ENCODE data around the gene BUD31. TPM values are rescaled to one million over a fixed set of nuclear protein-coding genes. Genes with fewer than 3 reads are reported as not detected.

The BUD31 gene
- total RNA-seq, 1 experiment from 2014 or later, result 154 TPM

DNA sequence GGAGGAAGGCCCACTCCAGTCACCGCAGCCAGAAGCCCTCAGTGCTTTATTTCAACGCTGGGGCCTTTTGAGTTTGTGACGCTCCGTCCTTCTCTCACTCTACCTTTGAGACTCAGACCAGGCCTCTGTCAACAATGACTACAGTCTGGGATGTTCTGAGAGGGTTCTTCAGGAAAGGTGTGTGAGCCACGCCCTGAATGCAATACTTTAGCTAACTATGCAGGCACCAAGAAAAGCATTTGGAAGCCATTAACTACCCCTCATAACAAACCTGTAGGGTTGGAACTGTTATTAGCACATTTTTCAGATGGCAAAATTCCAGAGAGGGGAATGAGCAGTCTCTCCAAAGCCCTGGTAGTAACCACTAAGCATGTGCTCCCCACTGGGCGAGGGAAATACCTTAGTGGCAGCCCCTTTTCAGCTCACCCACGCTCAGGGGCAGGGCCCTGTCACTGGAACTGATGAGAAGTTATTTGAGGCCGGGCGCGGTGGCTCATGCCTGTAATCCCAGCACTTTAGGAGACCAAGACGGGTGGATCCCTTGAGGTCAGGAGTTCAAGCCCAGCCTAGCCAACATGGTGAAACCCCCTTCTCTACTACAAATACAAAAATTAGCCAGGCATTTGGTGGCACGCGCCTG is 39.9 kb upstream of the BUD31 start:
- CTCF ChIA-PET, result no interaction called here

More for the DNA sequence above, 39.9 kb upstream of the BUD31 start:
- Histone ChIP-seq H2AFZ (ENCODE audit: low read depth, low read length, poor library complexity, severe bottlenecking) (no peak overlapping the region), H3K9ac (ENCODE audit: low read length) (no peak overlapping the region), H3K4me1 (ENCODE audit: control insufficient read depth in 1 of 2, insufficient read depth in 2 of 2, low read length in 2 of 2) (peaks cover 25 to 52% of the 10 kb centered on the region in 2 experiments), H3K79me2 (ENCODE audit: insufficient read depth, low read length) (no peaks in the 10 kb centered on the region), H3K9me2 (ENCODE audit: insufficient read depth) (no peaks in the 10 kb centered on the region), H3K4me2 (ENCODE audit: low read length) (no peak overlapping the region), H3K27me3 (ENCODE audit: insufficient read depth, low read length) (no peaks in the 10 kb centered on the region), H4K20me1 (ENCODE audit: insufficient read depth) (no peaks in the 10 kb centered on the region), H3K9me3 (ENCODE audit: control insufficient read depth in 1 of 2, insufficient read depth in 1 of 2, low read depth in 1 of 2, low read length in 2 of 2) (no peaks in the 10 kb centered on the region), H3K36me3 (ENCODE audit: control insufficient read depth in 1 of 2, insufficient read depth in 2 of 2, low read length in 2 of 2) (peaks cover 11 to 22% of the 10 kb centered on the region in 2 experiments; a peak in 3 of 4 replicates), H3K4me3 (replicated peaks in 1 of 2; ENCODE audit: low read depth in 1 of 2, low read length in 2 of 2) (no peak overlapping the region), H3K27ac (ENCODE audit: low read depth, low read length) (no peak overlapping the region)
- TF ChIP-seq EGR1 (IDR thresholded peaks at IDR 0.05; ENCODE audit: low read depth) (no peak), YY1 (IDR thresholded peaks at IDR 0.05; ENCODE audit: extremely low read depth, insufficient replicate concordance, low read depth, low read length) (no peak), JUND (IDR thresholded peaks at IDR 0.05) (no peak), EZH2phosphoT487 (IDR thresholded peaks at IDR 0.05; ENCODE audit: borderline replicate concordance) (no peak), ZNF274 (IDR thresholded peaks at IDR 0.05; ENCODE audit: low read depth, low read length) (no peak), POLR2AphosphoS5 (IDR thresholded peaks at IDR 0.05; ENCODE audit: low read depth, low read length) (no peak), ELF1 (IDR thresholded peaks at IDR 0.05; ENCODE audit: borderline replicate concordance, low read depth) (no peak), CBX3 (IDR thresholded peaks at IDR 0.05; ENCODE audit: low read depth) (no peak), SP1 (IDR thresholded peaks at IDR 0.05; ENCODE audit: low read depth) (no peak)
- TF ChIP-seq, protein P1, sequence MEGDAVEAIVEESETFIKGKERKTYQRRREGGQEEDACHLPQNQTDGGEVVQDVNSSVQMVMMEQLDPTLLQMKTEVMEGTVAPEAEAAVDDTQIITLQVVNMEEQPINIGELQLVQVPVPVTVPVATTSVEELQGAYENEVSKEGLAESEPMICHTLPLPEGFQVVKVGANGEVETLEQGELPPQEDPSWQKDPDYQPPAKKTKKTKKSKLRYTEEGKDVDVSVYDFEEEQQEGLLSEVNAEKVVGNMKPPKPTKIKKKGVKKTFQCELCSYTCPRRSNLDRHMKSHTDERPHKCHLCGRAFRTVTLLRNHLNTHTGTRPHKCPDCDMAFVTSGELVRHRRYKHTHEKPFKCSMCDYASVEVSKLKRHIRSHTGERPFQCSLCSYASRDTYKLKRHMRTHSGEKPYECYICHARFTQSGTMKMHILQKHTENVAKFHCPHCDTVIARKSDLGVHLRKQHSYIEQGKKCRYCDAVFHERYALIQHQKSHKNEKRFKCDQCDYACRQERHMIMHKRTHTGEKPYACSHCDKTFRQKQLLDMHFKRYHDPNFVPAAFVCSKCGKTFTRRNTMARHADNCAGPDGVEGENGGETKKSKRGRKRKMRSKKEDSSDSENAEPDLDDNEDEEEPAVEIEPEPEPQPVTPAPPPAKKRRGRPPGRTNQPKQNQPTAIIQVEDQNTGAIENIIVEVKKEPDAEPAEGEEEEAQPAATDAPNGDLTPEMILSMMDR (IDR thresholded peaks at IDR 0.05 in 2 of 3, conservative IDR thresholded peaks at IDR 0.05 in 1 of 3; ENCODE audit: borderline replicate concordance in 1 of 3, insufficient read depth in 1 of 3, low read depth in 2 of 3, low read length in 2 of 3), result no peak
- intact Hi-C loops (cut with micrococcal nuclease), result no loop called here
- ChIA-PET RAD21 (ENCODE audit: low non-redundant PET in 1 of 2, low total read pairs in 2 of 2, uncharacterized antibody in 2 of 2, unreplicated experiment in 2 of 2) (no interaction called here), POLR2A (no interaction called here)
- BruUV-seq (replicated peaks), result no TSS peak
- no peak for DNase-seq (ENCODE audit: low read depth, low spot score)
- ATAC-seq, result no peak

Data from HCT116 (cell line).